ENCODE data around the gene AKR1C1. TPM values are rescaled to one million over a fixed set of nuclear protein-coding genes. Genes with fewer than 3 reads are reported as not detected.
A peak's percentile ranks its signal among the peaks of the same experiment; 100 is the strongest.

AKR1C1 gene
- total and polyA plus RNA-seq, 2 of the 13 experiments (the other 11 are each of a cell fraction or from before 2014, with no cell fraction given): 948 to 2,238 TPM

- no peak for TF ChIP-seq SRF (IDR thresholded peaks at IDR 0.05; ENCODE audit: low read depth, low read length)
- 0 out of 2 replicates have a peak, but pooled peaks have one; percentile 44 for TF ChIP-seq ZNF639 (CRISPR knock-in tag; conservative IDR thresholded peaks at IDR 0.05)
- no peak for TF ChIP-seq ZFP41 (CRISPR knock-in tag; IDR thresholded peaks at IDR 0.05; ENCODE audit: borderline replicate concordance)
- TF ChIP-seq ZMYM4 (CRISPR knock-in tag; IDR thresholded peaks at IDR 0.05): peak; percentile 79
- TF ChIP-seq ZNF10 (CRISPR knock-in tag; IDR thresholded peaks at IDR 0.05; ENCODE audit: borderline replicate concordance, low read depth): no peak
- no peak for TF ChIP-seq MNT (IDR thresholded peaks at IDR 0.05)
- TF ChIP-seq ZNF878 (CRISPR knock-in tag; IDR thresholded peaks at IDR 0.05): peak; percentile 91; the same call in 1 of the 2 replicates
- TF ChIP-seq ZNF207 (IDR thresholded peaks at IDR 0.05; ENCODE audit: borderline replicate concordance): no peak
- TF ChIP-seq ZFX (CRISPR knock-in tag; IDR thresholded peaks at IDR 0.05; ENCODE audit: low read depth): peak; percentile 62
- TF ChIP-seq ZFP37 (CRISPR knock-in tag; IDR thresholded peaks at IDR 0.05; ENCODE audit: borderline replicate concordance): 0 out of 2 replicates have a peak, but pooled peaks have one; percentile 37
- TF ChIP-seq ZNF331 (CRISPR knock-in tag; IDR thresholded peaks at IDR 0.05): peak; percentile 25; the same call in 1 of the 2 replicates
- TF ChIP-seq THAP8 (CRISPR knock-in tag; IDR thresholded peaks at IDR 0.05; ENCODE audit: borderline replicate concordance): no peak
- no peak for TF ChIP-seq ZEB1 (IDR thresholded peaks at IDR 0.05; ENCODE audit: insufficient replicate concordance, low read depth)
- TF ChIP-seq ZNF724P (CRISPR knock-in tag; IDR thresholded peaks at IDR 0.05; ENCODE audit: borderline replicate concordance): no peak
- no peak for TF ChIP-seq ZNF792 (CRISPR knock-in tag; IDR thresholded peaks at IDR 0.05)
- TF ChIP-seq ZSCAN21 (CRISPR knock-in tag; IDR thresholded peaks at IDR 0.05; ENCODE audit: borderline replicate concordance): peak; percentile 82; the same call in 1 of the 2 replicates
- TF ChIP-seq RBM39 (IDR thresholded peaks at IDR 0.05; ENCODE audit: low read depth, low read length, poor library complexity, severe bottlenecking): peak; percentile 34
- TF ChIP-seq ZNF343 (CRISPR knock-in tag; IDR thresholded peaks at IDR 0.05): 0 out of 2 replicates have a peak, but pooled peaks have one; percentile 26
- TF ChIP-seq MED8 (CRISPR knock-in tag; IDR thresholded peaks at IDR 0.05; ENCODE audit: insufficient replicate concordance): no peak
- 0 out of 2 replicates have a peak, but pooled peaks have one; percentile 67 for TF ChIP-seq TSC22D2 (CRISPR knock-in tag; IDR thresholded peaks at IDR 0.05; ENCODE audit: borderline replicate concordance)
- TF ChIP-seq ZBTB8A (CRISPR knock-in tag; IDR thresholded peaks at IDR 0.05; ENCODE audit: borderline replicate concordance, low read depth): peak; percentile 56; the same call in 1 of the 2 replicates
Observed at GRCh38 chr10:4981722-4982471, 18.7 kb downstream of the AKR1C1 start (continued).

Measured in HepG2 (cell line).